Measurements from ENCODE around the gene EXOSC1.
"Not testable (repeated sequence)": the region's sequence is repeated elsewhere in the genome, so short reads cannot be mapped to it uniquely, and the experiment has no call there.

The EXOSC1 gene

DNA sequence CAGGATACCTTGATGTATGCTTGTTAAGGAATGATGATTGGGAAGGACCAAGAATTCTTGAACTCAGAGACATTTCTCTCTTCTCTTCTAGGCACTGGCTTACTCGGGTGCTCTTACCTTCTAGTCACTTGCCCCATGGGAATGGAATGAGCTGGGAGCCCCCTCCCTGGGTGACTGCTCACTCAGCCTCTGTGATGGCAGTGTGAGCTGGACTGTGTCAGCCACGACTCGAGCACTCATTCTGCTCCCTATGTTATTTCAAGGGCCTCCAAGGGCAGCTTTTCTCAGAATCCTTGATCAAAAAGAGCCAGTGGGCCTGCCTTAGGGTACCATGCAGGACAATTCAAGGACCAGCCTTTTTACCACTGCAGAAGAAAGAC, 10.9 kb upstream of the EXOSC1 start:
- no peak for DNase-seq

DNA sequence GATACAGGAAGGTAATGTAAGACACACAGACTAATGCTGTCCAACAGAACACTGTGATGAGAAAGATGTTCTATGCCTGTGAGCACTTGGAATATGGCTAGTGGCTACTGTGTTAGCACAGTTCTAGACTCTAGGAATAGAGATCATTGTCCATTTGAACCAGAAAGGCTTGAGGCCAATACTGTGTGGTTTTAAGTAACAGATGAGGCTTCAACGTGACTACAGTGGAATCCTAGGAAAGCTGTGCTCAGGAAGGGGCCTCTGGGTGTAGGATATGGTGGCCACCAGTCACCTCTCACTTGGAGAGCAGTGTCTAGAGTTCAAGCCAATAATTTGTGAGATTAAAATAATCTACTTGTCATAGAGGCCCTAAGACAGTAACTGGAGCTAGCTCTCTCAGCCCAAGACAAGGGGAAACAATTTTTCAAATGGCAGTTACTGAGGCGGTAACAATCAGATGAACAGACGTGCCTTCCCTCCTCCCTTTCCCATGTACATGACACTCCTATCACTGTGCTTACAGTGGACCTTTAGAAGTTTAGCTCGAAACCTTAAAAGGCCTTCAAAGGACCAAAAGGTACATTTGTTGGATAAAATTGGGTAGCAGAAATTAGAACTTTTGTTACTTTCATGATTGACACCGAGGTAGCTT, 10.4 kb upstream of the EXOSC1 start:
- DNase-seq = no peak

DNA sequence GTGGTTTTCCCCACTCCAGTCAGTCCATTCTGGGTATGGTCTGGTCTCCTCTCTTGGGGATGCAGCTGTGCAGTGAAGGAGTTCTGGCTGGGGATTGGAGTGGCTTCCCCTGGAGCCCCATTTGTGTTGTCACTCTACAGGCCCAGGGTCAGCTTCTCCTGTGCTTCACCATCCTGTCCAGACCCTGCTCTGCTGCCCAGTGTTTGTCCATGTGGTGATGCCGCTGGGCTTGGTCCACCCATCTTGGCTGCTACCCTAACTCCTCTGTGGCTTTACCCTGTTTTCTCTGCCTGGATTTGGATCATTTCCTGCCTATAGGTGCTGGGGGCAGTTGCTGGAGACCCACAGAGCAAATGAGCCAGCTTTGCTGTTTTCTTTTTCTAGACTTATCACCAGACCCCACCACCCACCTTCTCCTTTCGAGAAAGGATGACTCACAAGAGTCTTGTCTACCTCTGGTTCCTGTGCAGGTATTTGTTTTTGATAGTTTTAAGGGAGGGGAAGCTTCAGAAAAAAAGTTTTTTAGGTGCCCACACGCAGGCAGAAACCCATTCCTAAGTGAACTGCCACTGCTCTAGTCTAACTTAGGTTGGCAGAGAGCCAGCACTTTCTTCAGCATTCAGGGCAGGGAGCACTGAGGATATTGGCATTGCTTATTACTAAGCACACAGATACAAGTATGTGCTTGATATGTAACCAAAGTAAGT, 8.7 kb upstream of the EXOSC1 start:
- DNase-seq = no peak

GRCh38 chr10:97452352-97452751, 6.5 kb upstream of the EXOSC1 start:
- DNase-seq = no peak

GRCh38 chr10:97451605-97452004, 5.8 kb upstream of the EXOSC1 start:
- no peak for DNase-seq

GRCh38 chr10:97450828-97451227, 5.0 kb upstream of the EXOSC1 start:
- no peak for DNase-seq

DNA sequence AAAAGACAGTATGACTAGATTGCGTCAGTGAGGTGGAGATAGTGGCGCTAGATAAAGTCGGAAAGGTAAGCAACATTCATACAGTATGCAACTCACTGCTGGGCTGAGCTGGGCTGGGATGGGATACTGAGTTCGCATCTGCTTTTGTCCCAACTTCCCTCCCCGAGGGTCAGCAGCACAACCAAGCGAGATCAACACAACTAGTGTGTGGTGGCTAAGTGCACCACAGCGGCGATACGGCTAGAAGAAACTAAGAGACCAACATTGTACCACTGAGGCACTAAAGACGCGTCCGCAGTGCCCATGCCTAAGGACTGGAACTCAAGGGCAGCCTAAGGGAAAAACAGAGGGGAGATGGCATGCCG, 467 bp downstream of the EXOSC1 start:
- no peak for DNase-seq

DNA sequence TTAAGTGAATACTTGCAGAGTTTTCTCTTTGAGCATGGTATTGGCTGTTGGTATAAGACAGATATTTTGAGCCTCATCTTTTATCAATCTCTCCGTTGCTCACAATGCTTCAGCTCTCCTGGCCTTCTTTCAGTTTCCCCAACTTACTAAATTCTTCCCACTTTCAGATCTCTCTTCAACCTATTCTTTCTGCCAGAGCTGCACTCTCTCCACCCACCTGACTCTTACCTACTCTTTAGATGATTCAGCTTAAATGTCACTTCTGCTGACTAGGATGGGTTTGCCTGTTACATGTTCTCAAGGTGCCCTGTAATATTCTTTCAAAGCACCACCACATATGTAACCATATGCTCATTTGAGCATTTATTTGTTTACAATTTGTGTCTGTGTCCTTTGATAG, 1.6 kb downstream of the EXOSC1 start:
- DNase-seq = no peak

DNA sequence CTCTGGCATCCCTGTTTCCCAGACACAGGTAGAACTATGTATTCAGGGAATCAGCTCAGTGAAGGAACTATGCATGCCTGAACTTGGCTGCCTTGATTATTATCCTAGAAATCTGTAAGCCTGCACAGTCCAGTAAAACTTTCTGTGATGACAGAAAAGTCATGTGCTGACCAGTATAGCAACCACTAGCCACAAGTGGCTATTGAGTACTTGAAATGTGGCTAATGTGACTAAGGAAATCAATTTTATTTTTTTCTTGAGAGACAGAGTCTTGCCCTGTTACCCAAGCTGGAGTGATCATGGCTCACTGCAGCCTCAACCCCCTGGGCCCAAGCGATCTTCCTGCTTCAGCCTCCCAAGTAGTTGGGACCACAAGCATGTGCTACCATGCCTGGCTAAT, 3.5 kb downstream of the EXOSC1 start:
- DNase-seq = no peak

DNA sequence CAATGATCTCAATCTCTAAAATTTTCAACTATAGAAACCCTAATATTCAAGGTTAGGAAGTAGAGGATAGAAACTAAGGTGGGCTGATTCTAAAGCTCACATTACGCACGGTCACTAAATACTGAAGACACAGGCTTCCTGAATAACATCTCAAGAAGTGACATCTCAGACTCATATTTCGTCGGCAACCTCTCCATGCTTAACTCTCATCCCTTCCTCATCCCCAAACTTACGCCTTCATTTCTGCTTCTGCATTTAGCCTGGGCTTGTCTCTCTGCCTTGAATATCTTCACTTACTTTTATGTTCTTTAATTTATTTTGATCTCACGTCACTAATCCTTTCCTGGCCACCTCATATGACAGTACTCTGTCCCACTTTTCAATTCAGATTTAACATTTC, 10.6 kb downstream of the EXOSC1 start:
- DNase-seq = no peak

GRCh38 chr10:97434557-97434956, 11.2 kb downstream of the EXOSC1 start:
- DNase-seq = no peak

DNA sequence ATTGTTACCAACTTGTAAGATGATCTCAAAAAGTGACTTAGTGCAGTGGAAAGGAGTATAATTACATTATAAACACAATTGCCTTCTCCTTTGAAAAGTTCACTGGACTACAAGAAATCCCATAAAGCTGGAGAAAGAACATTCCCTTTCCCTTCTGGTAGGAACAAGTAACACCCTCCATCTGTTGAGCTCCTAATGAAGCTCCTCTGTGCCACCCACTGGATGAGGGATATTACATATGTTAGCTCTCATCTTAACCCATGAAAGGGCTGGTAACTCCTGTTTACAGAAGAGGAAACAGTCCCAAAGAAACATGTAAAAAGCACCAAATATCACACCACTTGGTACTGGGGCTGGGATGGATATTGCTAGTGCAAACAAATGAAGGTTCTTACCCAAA, 11.8 kb downstream of the EXOSC1 start:
- peak in 1 of 2 experiments; percentile 19 for DNase-seq

- no peak for DNase-seq
These were observed 17.2 kb downstream of the EXOSC1 start for GRCh38 chr10:97428572-97428981.

DNA sequence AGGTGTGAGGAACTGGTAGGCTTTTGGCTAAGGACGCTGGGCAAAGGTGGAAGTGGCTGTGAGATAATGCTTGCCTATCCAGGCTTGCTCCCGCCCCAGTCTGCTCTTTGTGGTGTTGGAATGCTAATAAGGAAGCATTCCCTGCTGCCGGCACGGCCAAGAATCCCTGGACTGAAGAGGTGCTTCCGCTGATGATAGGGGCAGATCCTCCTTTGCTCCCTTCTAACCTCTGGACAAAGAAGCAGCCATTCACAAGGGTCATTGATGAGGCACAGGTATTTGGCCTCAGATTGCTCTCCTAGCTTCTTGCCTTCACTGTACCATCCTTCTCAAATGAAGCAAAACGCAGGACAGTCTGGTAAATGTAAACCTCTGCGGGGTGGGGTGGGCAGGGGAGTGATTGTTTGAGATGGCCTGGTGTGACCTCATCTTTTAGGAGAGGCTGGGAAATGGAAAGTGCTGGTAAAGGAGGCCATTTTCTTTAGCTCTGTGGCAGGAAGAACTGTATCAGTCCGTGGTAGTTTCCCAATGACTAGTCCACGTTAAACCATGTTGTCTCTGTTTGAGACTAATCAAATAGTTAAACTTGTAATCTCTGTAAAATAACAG, 18.1 kb downstream of the EXOSC1 start:
- peak in 1 of 2 experiments; percentile 14 for DNase-seq

DNA sequence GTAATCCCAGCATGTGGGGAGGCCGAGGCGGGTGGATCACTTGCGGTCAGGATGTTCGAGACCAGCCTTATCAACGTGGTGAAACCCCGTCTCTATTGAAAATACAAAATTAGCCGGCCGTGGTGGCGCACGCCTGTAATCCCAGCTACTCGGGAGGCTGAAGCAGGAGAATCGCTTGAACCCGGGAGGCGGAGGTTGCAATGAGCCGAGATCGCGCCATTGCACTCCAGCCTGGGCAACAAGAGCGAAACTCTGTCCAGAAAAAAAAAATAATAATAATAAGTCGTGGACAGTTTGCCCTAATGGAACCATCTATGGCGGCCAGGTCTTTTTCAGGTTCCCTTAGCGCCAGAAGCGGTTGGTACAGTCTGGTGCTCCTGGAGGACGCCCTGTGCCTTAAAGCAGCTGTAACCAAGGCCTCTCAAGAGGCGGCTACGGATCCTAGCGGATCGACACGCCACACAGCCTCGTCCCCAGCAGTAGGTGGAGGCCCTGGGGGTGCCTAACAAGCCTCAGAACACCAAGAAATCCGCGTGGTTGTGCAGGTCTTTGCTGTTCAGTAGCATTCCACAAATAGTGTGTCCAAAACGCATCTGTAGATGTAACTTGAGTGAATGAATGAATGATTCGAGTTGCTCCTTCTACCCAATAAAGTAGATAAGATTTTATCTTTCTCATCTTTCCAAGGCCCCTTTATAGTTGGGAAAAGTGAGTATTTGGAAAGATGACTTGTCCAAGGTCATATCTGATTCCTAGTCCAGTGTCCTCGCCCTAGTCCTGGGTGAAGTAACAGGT, 18.8 kb downstream of the EXOSC1 start:
- DNase-seq = no peak

GRCh38 chr10:97425964-97426775, 19.6 kb downstream of the EXOSC1 start, which contains the start of gene PGAM1:
PGAM1 (plus strand) TSS chr10:97426191; CDS start chr10:97426308, 117 bp downstream.
- peak; percentile 73 to 90 for DNase-seq

DNA sequence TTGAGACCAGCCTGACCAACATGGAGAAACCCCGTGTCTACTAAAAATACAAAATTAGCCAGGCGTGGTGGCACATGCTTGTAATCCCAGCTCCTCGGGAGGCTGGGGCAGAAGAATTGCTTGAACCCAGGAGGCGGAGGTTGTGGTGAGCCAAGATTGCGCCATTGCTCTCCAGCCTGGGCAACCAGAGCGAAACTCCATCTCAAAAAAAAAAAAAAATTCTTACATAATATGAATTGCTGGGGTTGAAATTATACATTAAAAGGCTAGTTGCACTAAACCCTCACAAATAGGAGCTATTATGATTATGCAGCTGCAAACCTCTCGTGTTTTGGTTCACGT, 22.1 kb downstream of the EXOSC1 start:
- not testable (repeated sequence) for DNase-seq

- DNase-seq = no peak
These were observed 29.2 kb downstream of the EXOSC1 start for GRCh38 chr10:97416565-97416964.

DNA sequence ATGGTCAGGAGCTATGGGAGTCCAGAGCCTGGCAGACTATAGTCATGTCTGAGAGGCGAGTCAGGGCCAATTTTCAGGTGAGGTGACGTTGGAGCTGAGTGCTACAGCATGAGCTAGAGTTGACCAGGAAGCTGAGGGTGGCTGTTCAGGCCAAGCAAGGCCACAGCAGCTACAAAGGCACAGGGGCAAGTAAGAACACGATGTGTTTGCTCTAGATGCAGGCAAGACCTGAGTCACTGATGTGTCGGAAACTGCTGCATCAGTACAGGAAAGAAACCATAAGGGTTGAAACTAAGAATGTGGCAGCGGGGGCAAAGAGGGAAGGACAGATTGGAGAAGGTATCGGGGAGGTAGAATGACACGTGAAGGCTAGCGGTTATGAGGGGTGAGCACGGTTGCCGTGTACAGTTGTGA, 32.9 kb downstream of the EXOSC1 start:
- no peak for DNase-seq

DNA sequence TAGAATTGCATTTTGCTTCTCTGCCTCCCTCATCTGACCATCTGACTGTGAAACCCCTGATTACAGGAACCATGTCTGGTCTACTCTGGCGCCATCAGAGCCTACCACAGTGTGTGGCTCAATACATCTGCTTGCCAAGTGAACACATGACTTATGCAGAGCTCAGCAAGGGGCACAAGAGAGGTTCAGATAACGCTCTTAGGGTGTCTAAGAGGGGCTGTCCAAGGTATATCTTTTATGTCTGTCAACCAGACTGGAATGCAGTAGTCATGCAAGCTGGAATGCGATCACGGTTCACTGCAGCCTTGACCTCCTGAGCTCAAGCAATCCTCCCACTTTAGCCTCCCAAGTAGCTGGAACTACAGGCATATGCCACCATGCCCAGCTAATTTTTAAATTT, 34.4 kb downstream of the EXOSC1 start:
- no peak for DNase-seq

DNA sequence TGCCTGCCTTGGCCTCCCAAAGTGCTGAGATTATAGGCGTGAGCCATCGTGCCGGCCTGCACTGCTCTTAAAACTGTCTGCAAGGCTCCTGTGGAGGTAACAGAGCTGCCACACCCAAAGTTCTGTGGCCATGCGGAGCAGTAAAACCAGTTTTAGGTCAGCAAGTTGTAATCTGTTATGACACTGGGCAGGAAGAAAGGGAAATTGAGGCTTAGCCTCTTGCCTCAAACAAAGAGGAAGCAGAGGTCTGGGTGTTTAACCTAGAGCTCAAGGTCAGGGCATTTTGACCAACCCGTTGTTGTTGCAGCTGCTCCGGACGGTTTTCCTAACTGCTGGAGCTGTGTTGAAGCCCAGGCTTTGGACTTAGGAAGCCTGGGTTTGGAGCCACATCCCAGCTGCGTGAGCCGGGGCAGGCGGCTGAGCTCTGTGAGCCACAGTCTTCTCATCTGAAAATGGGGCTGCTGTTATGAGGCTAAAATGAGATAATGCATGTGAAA, 37.3 kb downstream of the EXOSC1 start:
- no peak for DNase-seq

DNA sequence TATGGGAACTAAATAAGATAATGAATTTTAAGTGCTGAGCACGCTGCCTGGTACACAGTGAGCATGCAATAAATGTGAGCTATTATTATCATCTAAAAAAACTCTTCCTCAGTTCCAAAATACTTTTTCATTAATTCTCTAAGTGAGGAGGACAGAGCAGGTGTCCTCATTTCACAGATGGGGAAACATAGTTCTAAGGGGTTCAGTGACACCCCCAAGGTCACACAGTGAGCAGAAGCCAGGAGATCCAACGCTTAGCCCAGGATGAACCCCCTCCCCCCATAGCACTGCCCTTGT, 37.9 kb downstream of the EXOSC1 start:
- DNase-seq = no peak
